GM12864 (cell line): ENCODE results near the gene FKBP14.

Experiments
- DNase-seq: peaks from one replicate; pipeline ENCODE4 v3.0.0-alpha.2; 2011; ENCODE audit warnings: low read depth
- H3K4me3 ChIP-seq: 2 replicates; pipeline ENCODE4 v1.5.1; 2011; ENCODE audit warnings: mild to moderate bottlenecking, low read depth, low read length, control low read depth
- CTCF ChIP-seq: IDR thresholded peaks from 2 replicates; pipeline ENCODE4 v1.5.1; 2011; ENCODE audit warnings: low read depth, mild to moderate bottlenecking, moderate library complexity, low read length, control low read depth, inconsistent platforms; ENCODE audit errors: missing control alignments

The FKBP14 gene

GRCh38 chr7:30026229-30027064, at the start of gene FKBP14:
FKBP14 (minus strand) TSS chr7:30026702; CDS start chr7:30026508, 194 bp downstream.
- H3K4me3 ChIP-seq, result peak within 1 kb of the TSS; percentile 93
- peak; percentile 99 for DNase-seq
- no peak for TF ChIP-seq CTCF

- TF ChIP-seq CTCF, result peak; percentile 47
- DNase-seq, result no peak
- H3K4me3 ChIP-seq, result no peak overlapping the region
These were observed 48.0 kb upstream of the FKBP14 start for GRCh38 chr7:30074422-30075030.

GRCh38 chr7:30072735-30073134, 46.2 kb upstream of the FKBP14 start:
- DNase-seq, result no peak
- TF ChIP-seq CTCF, result no peak
- no peak overlapping the region for H3K4me3 ChIP-seq

GRCh38 chr7:30070052-30070451, 43.5 kb upstream of the FKBP14 start:
- no peak for DNase-seq
- H3K4me3 ChIP-seq, result no peak overlapping the region
- TF ChIP-seq CTCF, result no peak

- TF ChIP-seq CTCF, result no peak
- DNase-seq, result no peak
- H3K4me3 ChIP-seq, result no peak overlapping the region
These were observed 42.8 kb upstream of the FKBP14 start for GRCh38 chr7:30069096-30069867.

- DNase-seq, result no peak
- H3K4me3 ChIP-seq, result no peak overlapping the region
- TF ChIP-seq CTCF, result no peak
These were observed 41.6 kb upstream of the FKBP14 start for GRCh38 chr7:30068117-30068516.
